Measurements from ENCODE around the gene ZNF536. TPM values are rescaled to one million over a fixed set of nuclear protein-coding genes. Genes with fewer than 3 reads are reported as not detected.
"Not testable (repeated sequence)": the region's sequence is repeated elsewhere in the genome, so short reads cannot be mapped to it uniquely, and the experiment has no call there.

ZNF536 gene
- total RNA-seq, 1 donor from 2014 or later: not detected

GRCh38 chr19:30490760-30491159 is 118.6 kb downstream of the ZNF536 start:
- no peak for DNase-seq

- DNase-seq: no peak
Observed at GRCh38 chr19:30492586-30493270, 120.5 kb downstream of the ZNF536 start.

GRCh38 chr19:30497034-30497433 is 124.8 kb downstream of the ZNF536 start:
- DNase-seq: no peak

GRCh38 chr19:30498085-30498484 is 125.9 kb downstream of the ZNF536 start:
- DNase-seq: not testable (repeated sequence)

GRCh38 chr19:30498707-30499106 is 126.5 kb downstream of the ZNF536 start:
- no peak for DNase-seq

GRCh38 chr19:30504272-30504671 is 132.1 kb downstream of the ZNF536 start:
- DNase-seq: no peak

GRCh38 chr19:30512176-30513081 is 140.2 kb downstream of the ZNF536 start:
- DNase-seq: no peak

- DNase-seq: no peak
Observed at GRCh38 chr19:30513082-30513411, 140.9 kb downstream of the ZNF536 start.

GRCh38 chr19:30516111-30516510 is 143.9 kb downstream of the ZNF536 start:
- DNase-seq: no peak

GRCh38 chr19:30516531-30516930 is 144.3 kb downstream of the ZNF536 start:
- no peak for DNase-seq

- DNase-seq: no peak
Observed at GRCh38 chr19:30518965-30519606, 146.9 kb downstream of the ZNF536 start.

GRCh38 chr19:30519607-30520205 is 147.5 kb downstream of the ZNF536 start:
- no peak for DNase-seq

- DNase-seq: no peak
Observed at GRCh38 chr19:30520735-30521479, 148.7 kb downstream of the ZNF536 start.

GRCh38 chr19:30521937-30522336 is 149.8 kb downstream of the ZNF536 start:
- DNase-seq: no peak

GRCh38 chr19:30522341-30522740 is 150.2 kb downstream of the ZNF536 start:
- no peak for DNase-seq

GRCh38 chr19:30523791-30524190 is 151.6 kb downstream of the ZNF536 start:
- DNase-seq: no peak

GRCh38 chr19:30525383-30525782 is 153.2 kb downstream of the ZNF536 start:
- DNase-seq: no peak

GRCh38 chr19:30528919-30529318 is 156.7 kb downstream of the ZNF536 start:
- DNase-seq: no peak

GRCh38 chr19:30529876-30530275 is 157.7 kb downstream of the ZNF536 start:
- no peak for DNase-seq

GRCh38 chr19:30530751-30531150 is 158.6 kb downstream of the ZNF536 start:
- DNase-seq: no peak

- DNase-seq: no peak
Observed at GRCh38 chr19:30535011-30535410, 162.8 kb downstream of the ZNF536 start.

- DNase-seq: no peak
Observed at GRCh38 chr19:30536975-30537374, 164.8 kb downstream of the ZNF536 start.
